Stimulated activated CD8-positive, alpha-beta memory T cell treated with anti-CD3 and anti-CD28 coated beads, Interleukin-12 subunit alpha, Interleukin-12 subunit beta, amount 100 ng/mL, for 4 hours (primary cell): ENCODE results near the gene DEFB126.
"Not testable (repeated sequence)": the region's sequence is repeated elsewhere in the genome, so short reads cannot be mapped to it uniquely, and the experiment has no call there.

ENCODE experiments used
- DNase-seq: peaks from one replicate; pipeline ENCODE4 v3.0.0-alpha.2; 2020; ENCODE audit warnings: low read depth

DEFB126 gene, protein sequence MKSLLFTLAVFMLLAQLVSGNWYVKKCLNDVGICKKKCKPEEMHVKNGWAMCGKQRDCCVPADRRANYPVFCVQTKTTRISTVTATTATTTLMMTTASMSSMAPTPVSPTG

DNA sequence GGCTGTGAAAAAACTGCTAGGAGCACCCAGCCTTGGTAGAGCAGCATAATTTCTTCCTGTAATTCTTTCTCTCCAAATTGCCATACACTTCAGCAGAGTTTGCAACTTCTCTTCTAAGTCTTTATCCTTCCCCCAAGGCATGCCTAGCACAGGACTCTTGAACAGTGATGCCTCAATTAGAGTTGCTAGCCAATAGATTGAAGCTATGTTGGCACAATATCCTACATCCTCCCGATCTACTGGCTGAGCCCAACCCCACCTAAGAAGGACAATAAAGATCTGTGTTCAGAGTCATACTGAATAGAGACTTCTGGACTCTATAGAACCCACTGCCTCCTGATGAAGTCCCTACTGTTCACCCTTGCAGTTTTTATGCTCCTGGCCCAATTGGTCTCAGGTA, at the start of gene DEFB126:
DEFB126 (plus strand) TSS at position 301 of the 400 bp plus-strand sequence; CDS start at position 340, 39 bp downstream.
- no peak for DNase-seq

DNA sequence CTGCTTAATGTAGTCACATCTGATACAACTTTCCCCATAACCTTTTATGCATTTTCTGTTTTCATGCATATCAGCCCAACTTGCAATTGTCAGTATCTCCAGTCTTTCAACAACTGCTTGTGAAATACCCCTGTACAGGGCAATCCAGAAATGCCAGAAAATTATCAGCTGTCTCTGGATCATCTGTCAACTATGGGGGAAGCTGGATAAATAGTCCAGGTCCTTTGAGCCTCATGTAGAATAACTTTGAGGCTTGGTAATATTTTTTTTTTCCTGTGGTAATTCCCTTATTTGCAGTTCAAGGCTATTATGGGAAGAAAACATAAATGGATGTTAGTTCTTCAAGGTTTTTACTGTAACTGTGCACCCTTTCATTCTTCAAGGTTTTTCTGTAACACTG, 48.7 kb upstream of the DEFB126 start:
- DNase-seq = no peak

DNA sequence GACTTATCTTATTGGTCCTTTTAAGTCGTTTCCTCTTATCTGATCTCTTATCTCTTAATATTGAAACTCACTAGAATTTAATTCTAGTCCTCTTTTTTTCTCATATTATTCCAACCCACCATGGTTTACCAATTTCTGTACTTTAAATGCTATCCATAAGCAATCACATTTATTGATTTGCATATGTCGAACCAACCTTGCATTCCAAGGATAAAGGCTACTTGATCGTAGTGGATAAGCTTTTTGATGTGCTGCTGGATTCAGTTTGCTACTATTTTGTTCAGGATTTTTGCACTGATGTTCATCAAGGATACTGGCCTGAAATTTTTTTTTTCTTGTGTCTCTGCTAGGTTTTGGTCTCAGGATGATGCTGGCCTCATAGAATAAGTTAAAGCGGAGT, 47.2 kb upstream of the DEFB126 start:
- no peak for DNase-seq

DNA sequence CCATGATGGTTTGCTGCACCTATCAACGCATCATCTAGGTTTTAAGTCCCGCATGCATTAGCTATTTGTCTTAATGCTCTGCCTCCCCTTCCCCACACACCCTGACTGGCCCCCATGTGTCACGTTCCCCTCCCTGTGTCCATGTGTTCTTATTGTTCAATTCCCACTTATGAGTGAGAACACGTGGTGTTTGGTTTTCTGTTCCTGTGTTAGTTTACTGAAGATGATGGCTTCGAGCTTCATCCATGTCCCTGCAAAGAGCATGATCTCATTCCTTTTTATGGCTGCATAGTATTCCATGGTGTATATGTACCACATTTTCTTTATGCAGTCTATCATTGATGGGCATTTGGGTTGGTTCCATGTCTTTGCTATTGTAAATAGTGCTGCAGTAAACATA, 44.7 kb upstream of the DEFB126 start:
- not testable (repeated sequence) for DNase-seq

DNA sequence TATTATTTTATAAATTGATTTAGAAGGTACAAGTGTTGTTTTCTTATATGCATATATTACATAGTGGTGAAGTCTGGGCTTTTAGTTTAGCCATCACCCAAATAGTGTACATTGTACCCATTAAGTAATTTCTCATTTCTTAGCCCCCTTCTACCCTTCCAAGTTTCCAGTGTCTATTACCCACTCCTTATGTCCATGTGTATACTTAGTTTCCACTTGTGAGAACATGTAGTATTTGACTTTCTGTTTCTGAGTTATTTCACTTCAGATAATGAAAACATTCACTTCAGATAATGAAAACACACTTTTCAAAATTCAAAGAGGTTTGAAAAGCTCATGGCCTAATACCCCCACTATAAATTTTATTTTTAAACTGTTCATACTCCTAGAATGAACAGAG, 40.4 kb upstream of the DEFB126 start:
- DNase-seq = no peak

DNA sequence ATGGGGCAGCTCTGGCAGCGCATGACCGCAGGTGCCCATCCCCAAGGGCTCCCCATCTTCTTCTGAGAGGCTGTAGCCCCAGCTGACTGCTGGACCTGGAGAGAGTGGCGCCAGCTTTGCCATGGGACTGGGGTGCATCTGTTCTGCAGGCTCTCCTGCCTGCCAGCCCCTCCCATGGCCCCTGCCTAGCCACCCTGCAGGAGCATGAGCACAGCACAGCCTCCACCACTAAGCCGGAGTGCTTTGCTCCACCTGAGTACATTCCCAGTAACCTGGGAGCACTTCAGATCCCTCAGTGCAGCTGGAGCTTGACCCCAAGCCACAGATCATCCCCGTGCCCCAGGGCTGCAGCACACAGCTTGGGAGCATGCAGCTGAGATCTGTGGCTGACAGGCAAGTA, 38.9 kb upstream of the DEFB126 start:
- DNase-seq = no peak

DNA sequence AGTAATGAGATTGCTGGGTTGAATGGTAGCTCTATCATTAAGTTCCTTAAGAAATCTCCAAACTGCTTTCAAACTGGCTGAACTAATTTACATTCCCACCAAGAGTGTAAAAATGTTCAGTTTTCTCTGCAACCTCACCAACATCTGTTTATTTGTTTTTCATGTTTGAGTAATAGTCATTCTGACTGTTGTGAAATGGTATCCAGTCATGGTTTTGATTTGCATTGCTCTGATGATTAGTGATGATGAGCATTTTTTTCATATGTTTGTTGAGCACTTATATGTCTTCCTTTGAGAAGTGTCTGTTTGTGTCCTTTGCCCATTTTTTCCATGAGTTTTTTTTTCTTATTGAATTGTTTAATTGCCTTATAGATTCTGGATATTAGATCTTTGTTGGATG, 30.0 kb upstream of the DEFB126 start:
- no peak for DNase-seq

DNA sequence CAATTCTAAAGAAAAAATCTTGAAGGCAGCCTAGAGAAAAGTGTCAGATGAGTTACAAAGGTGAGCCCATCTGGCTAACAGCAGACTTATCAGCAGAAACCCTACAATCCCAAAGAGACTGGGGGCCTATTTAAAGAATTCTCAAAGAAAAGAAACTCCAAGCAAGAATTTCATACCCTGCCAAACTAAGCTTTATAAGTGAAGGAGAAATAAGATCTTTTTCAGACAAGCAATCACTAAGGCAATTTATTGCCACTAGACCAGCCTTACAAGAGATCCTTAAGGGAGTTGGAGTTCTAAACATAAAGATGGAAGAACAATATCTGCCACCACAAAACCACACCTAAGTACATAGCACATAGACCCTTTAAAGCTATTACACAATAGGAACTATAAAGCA, 24.9 kb upstream of the DEFB126 start:
- DNase-seq = no peak

DNA sequence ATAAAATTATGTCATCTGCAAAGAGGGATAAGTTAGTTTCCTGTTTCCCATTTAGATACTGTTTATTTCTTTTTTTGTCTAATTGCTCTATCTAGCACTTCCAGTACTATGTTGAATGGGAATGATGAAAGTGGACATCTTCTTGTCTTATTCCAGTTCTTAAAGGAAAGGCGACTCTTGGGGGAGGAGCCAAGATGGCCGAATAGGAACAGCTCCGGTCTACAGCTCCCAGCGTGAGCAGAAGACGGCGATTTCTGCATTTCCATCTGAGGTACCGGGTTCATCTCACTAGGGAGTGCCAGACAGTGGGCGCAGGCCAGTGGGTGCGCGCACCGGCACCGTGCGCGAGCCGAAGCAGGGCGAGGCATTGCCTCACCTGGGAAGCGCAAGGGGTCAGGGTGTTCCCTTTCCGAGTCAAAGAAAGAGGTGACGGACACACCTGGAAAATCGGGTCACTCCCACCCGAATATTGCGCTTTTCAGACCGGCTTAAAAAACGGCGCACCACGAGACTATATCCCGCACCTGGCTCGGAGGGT, 12.5 kb upstream of the DEFB126 start:
- DNase-seq = not testable (repeated sequence)

DNA sequence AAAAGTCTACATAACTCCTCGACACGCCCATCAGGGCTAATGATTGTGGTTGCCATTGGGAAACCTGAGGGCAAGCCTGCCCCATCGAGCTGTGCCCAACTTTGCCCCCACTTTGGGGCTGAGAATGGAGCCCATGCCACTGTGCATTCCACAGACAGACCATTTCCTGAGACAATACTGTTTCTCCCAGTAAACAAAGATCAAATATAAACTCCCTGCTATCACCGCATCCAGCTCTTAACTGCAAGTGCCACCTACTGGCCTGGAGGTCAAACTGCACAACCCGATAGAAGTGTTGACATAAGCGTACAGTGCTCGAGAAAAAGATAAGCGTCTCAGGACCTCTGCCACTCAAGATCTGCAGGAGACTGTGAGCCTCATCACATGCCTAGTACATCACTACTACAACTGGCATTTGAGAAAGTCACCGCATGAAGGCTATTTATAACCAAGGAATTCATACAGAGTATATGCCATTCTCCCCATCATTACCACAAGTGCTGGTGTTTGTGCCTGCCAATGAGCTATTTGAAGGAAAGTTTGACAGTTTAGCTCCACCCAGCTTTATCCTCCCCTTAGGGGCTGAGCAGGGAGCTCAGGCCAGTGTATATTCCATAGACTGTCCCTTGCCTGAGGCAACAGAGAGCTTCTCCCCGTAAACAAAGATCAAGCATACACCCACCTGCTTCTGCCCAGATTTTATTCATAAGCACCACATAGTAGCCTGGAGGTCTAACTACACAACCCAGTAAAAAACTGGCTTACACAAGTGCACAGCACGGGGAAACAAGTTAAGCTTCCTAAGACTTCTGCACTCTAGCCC, 4.5 kb upstream of the DEFB126 start:
- DNase-seq = no peak

DNA sequence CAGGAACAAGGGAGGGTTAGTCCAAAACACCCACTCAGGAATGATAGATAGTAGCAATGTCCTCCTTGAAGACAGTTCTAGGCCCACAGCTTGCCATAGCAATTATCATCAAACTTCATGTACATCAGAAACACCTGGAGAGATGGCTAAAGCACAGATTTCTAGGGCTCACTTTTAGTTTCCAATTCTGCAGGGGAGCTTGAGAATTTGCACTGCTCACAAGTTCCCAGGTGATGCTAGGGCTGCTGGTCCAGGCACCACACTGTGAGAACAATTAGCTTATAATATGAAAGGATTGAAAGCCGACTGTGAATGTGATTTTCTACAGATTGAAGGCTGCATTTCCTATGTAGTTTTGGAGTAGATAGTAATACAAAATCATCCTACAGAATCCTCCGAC, 3.5 kb downstream of the DEFB126 start:
- no peak for DNase-seq

DNA sequence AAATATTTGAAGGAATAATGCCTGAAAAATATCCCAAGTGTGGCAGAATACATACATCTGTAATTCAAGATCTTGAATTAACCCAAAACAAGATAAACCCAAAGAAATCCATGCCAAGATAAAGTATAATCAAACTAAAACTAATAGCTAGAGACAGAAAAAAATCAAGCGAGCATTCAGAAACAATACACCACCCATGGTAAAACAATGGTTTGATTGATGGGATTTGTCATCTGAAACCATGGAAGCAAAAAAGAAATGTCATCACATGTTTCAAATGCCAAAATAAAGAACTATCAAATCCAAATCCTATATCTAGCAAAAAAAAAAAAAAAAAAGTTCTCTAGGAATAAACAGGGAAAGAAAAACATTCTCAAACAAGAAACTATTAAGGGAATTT, 9.7 kb downstream of the DEFB126 start:
- DNase-seq = no peak

DNA sequence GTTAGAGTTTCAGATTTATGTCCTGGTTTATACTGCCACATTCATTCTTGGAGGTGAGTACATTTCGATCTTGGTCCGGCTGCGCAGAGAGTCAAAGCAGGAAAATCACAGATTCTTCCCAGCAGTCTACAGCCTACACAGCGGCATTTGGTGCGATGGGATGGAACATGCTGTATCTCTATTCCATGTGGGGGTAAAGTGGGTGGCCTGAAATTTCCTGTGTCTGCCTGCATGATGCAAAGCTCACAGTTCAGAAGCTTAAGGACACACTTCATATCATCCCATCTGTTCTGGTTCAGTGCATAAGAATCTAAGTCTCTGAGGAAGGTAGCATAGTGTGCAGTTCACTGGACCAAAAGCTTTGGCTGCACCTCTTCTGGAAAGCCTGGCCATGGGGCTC, 14.8 kb downstream of the DEFB126 start, which contains the start of gene DEFB127:
DEFB127 (plus strand) TSS at position 301 of the 400 bp plus-strand sequence; CDS start at position 392, 91 bp downstream.
- DNase-seq = no peak

DNA sequence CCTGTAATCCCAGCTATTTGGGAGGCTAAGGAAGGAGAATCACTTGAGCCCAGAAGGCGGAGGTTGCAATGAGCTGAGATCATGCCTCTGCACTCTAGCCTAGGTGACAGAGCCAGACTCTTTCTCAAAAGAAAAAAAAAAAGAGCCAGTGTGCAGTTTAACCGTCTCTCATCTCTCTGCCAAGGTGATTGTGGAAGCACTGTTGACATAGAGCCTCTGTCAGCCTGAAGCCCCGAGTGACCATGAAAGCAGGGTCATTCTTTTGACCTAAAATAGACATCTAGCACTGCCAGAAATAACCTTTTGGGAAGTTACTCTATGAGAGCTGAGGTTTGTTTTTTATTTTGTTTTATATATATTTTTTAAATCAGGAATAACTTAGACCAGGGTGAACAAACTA, 22.2 kb downstream of the DEFB126 start:
- no peak for DNase-seq

DNA sequence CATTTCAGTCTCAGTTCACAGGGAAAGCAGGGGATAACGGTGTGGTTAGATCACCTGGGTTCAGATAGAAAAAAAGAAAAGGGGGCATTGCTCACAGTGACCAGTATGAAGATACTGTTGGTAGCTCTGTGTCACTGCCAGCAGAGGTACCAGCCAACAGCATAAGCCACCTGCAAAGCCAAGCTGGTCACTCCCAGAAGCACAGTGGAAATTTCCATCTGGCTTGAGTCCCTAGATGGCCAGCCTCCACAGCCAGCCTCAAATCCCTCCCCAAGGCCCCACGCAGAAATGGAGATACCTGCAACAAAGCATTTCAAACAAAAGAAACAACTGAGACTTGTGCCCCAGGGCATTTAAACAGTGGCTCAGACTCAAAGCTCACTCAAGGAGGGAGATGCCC, 26.5 kb downstream of the DEFB126 start:
- DNase-seq = no peak

DNA sequence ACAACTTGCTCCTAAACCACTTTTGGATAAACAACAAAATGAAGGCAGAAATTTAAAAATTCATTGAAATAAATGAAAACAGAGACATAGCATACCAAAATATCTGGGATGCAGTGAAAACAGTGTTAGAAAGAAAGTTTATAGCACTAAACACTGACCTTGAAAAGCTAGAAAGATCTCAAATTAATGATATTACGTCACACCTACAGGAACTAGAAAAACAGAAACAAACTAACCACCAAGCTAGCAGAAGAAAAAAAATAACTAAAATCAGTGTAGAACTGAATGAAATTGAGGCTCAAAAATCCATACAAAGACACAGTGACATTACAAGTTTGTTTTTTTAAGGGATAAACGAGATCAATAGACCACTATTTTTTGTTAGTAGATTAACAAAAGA, 41.9 kb downstream of the DEFB126 start:
- DNase-seq = no peak

DNA sequence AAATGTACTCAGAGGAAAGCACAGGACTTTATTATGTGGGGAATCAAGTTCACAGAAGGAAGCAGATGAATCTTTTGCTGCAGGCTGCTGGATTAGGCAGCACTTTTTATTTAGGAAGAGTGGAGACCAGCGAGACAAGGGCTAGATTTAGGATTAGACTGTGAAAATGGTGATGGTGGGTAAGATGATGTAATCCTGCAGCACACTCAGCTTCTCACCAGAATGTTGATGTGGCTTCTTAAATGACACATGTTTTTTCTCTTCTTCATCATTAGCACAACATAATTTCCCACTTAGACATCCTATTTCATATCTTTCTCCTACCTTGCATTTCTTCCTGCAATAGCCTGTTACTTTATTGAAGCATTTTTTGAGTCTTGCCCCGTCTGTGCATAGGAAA, 45.3 kb downstream of the DEFB126 start:
- DNase-seq = no peak

DNA sequence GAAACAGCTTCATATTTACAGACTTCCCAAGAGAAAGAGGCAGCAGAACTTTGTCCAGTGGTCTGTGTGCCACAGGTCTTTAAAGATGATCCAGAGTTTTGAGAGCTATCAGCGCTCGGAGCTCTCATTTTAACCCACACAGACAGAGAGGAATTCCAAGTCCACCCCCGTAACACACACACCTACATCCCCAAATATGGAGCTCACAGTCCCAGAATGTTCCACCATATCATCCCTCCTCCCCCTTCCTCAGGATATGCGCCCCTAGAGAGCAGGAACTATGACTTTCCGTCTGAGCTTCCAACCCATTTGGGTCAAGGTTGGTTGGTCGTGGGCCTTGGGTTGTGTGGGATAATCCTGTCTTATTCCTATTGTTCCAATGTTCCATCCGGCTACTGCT, 47.2 kb downstream of the DEFB126 start, which contains the start of gene DEFB128:
DEFB128 (minus strand) TSS at position 101 of the 400 bp plus-strand sequence; CDS start at position 13, 88 bp downstream.
- no peak for DNase-seq
